Measurements from ENCODE around the gene CEP250.

The CEP250 gene

DNA sequence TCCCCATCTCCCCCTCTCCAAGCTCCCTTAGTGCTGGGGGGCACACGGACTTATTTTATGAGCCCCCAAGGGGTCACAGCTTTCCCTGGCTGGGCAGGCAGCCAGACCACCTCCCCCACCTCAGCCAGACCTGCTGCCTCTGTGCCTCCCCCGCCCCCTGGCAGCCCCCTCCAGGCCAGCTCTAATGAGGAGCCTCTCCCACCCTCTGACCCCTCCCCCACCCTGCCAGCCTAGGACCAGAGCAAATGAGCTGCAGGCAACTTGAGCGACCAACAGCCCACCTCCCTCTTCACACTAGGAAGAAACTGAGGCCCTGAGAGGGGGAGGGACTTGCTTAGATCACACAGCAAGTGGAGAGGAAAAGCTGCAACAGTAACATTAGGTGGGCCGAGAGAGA is 19.2 kb upstream of the CEP250 start:
- Histone ChIP-seq H3K27me3 (ENCODE audit: control insufficient read depth, low read length) (no peaks in the 10 kb centered on the region), H3K9me2 (replicated peaks; ENCODE audit: control insufficient read depth, low read length) (no peaks in the 10 kb centered on the region), H3K4me1 (ENCODE audit: control insufficient read depth, low read length) (peaks cover 2% of the 10 kb centered on the region; the same call in 1 of the 2 replicates), H4K20me1 (ENCODE audit: control insufficient read depth, insufficient read depth, low read depth, low read length) (no peaks in the 10 kb centered on the region), H3F3A (ENCODE audit: control insufficient read depth, insufficient read depth) (no peaks in the 10 kb centered on the region), H3K4me3 (ENCODE audit: low read length) (no peak overlapping the region), H3K4me2 (ENCODE audit: low read length) (no peak overlapping the region), H3K27ac (ENCODE audit: low read depth, low read length) (no peak overlapping the region), H3K9me3 (ENCODE audit: control insufficient read depth, insufficient read depth, low read length) (no peaks in the 10 kb centered on the region), H3K36me3 (ENCODE audit: control insufficient read depth, low read length) (no peaks in the 10 kb centered on the region), H3K79me2 (ENCODE audit: control insufficient read depth, low read length) (no peaks in the 10 kb centered on the region)
- TF ChIP-seq, protein P1, sequence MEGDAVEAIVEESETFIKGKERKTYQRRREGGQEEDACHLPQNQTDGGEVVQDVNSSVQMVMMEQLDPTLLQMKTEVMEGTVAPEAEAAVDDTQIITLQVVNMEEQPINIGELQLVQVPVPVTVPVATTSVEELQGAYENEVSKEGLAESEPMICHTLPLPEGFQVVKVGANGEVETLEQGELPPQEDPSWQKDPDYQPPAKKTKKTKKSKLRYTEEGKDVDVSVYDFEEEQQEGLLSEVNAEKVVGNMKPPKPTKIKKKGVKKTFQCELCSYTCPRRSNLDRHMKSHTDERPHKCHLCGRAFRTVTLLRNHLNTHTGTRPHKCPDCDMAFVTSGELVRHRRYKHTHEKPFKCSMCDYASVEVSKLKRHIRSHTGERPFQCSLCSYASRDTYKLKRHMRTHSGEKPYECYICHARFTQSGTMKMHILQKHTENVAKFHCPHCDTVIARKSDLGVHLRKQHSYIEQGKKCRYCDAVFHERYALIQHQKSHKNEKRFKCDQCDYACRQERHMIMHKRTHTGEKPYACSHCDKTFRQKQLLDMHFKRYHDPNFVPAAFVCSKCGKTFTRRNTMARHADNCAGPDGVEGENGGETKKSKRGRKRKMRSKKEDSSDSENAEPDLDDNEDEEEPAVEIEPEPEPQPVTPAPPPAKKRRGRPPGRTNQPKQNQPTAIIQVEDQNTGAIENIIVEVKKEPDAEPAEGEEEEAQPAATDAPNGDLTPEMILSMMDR (IDR thresholded peaks at IDR 0.05; ENCODE audit: low read depth, low read length, poor library complexity, severe bottlenecking), result no peak
- no peak for TF ChIP-seq EZH2phosphoT487 (IDR thresholded peaks at IDR 0.05; ENCODE audit: borderline replicate concordance, low read length)

DNA sequence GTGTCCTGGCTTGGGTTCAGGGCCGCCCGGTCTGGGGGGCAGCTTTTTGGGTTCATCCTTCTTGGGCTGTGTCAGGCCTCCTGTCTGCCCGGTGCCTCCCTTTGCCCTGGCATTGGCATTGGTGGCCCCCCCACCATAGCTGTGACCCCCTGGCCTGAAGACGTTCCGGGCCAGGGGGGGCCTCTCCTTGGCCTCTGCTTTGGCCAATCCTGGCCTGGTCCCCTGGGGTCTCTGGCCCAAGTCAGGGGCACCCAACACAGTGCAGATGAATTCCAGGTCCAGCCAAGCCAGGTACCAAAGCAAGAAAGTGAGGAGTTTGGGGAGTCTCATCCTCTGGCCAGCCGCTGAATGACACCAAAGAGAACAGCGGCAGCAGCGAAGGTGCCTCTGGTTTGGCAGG is 17.8 kb upstream of the CEP250 start:
- no peak overlapping the region for H3K4me3 ChIP-seq (ENCODE audit: low read length)
- peaks cover 2% of the 10 kb centered on the region; the same call in 1 of the 2 replicates for H3K4me1 ChIP-seq (ENCODE audit: control insufficient read depth, low read length)

DNA sequence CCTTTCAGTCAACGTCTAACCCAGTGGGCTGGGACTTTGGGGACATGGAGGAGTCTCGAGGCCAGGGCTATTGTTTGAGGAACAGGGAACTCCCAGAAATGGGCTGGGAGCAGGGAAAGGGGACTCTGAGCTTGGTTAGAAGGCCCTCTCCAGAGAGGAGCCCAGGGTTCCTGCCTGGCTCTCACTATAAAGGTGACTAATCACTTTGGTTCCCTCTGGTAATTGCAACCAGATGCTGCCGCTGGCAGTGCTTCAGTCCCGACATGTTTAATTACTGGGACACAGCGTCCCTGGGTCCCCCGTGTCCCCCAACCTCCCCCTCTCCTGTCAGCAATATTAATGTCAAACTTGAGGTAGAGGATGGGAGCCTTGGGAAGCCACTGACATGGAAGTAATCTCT is 12.4 kb upstream of the CEP250 start:
- H3K27ac ChIP-seq (ENCODE audit: low read depth, low read length), result no peak overlapping the region

More for the DNA sequence above, 17.8 kb upstream of the CEP250 start:
- Histone ChIP-seq H3K36me3 (ENCODE audit: control insufficient read depth, low read length) (no peaks in the 10 kb centered on the region), H3K9me3 (ENCODE audit: control insufficient read depth, insufficient read depth, low read length) (no peaks in the 10 kb centered on the region), H3K27ac (ENCODE audit: low read depth, low read length) (no peak overlapping the region), H3K9me2 (replicated peaks; ENCODE audit: control insufficient read depth, low read length) (no peaks in the 10 kb centered on the region), H3K79me2 (ENCODE audit: control insufficient read depth, low read length) (no peaks in the 10 kb centered on the region), H3F3A (ENCODE audit: control insufficient read depth, insufficient read depth) (no peaks in the 10 kb centered on the region), H3K4me2 (ENCODE audit: low read length) (no peak overlapping the region), H4K20me1 (ENCODE audit: control insufficient read depth, insufficient read depth, low read depth, low read length) (no peaks in the 10 kb centered on the region), H3K27me3 (ENCODE audit: control insufficient read depth, low read length) (no peaks in the 10 kb centered on the region)
- TF ChIP-seq, protein P1 (IDR thresholded peaks at IDR 0.05; ENCODE audit: low read depth, low read length, poor library complexity, severe bottlenecking), result no peak
- no peak for TF ChIP-seq EZH2phosphoT487 (IDR thresholded peaks at IDR 0.05; ENCODE audit: borderline replicate concordance, low read length)

More for the DNA sequence above, 12.4 kb upstream of the CEP250 start:
- Histone ChIP-seq H3K9me3 (ENCODE audit: control insufficient read depth, insufficient read depth, low read length) (no peaks in the 10 kb centered on the region), H3K36me3 (ENCODE audit: control insufficient read depth, low read length) (no peaks in the 10 kb centered on the region), H4K20me1 (ENCODE audit: control insufficient read depth, insufficient read depth, low read depth, low read length) (no peaks in the 10 kb centered on the region), H3K4me1 (ENCODE audit: control insufficient read depth, low read length) (peaks cover 6% of the 10 kb centered on the region; the same call in 1 of the 2 replicates), H3K27me3 (ENCODE audit: control insufficient read depth, low read length) (no peaks in the 10 kb centered on the region; the same call in 1 of the 2 replicates), H3K4me3 (ENCODE audit: low read length) (no peak overlapping the region), H3K79me2 (ENCODE audit: control insufficient read depth, low read length) (no peaks in the 10 kb centered on the region), H3F3A (ENCODE audit: control insufficient read depth, insufficient read depth) (no peaks in the 10 kb centered on the region), H3K4me2 (ENCODE audit: low read length) (no peak overlapping the region), H3K9me2 (replicated peaks; ENCODE audit: control insufficient read depth, low read length) (no peaks in the 10 kb centered on the region)
- TF ChIP-seq, protein P1 (IDR thresholded peaks at IDR 0.05; ENCODE audit: low read depth, low read length, poor library complexity, severe bottlenecking), result no peak
- no peak for TF ChIP-seq EZH2phosphoT487 (IDR thresholded peaks at IDR 0.05; ENCODE audit: borderline replicate concordance, low read length)

All from DOHH2 (cell line).